ENCODE measurements around the gene HSF5. TPM values are rescaled to one million over a fixed set of nuclear protein-coding genes. Genes with fewer than 3 reads are reported as not detected.

HSF5 gene
- 0.04 and 0.07 TPM in 2 replicates for total RNA-seq

DNA sequence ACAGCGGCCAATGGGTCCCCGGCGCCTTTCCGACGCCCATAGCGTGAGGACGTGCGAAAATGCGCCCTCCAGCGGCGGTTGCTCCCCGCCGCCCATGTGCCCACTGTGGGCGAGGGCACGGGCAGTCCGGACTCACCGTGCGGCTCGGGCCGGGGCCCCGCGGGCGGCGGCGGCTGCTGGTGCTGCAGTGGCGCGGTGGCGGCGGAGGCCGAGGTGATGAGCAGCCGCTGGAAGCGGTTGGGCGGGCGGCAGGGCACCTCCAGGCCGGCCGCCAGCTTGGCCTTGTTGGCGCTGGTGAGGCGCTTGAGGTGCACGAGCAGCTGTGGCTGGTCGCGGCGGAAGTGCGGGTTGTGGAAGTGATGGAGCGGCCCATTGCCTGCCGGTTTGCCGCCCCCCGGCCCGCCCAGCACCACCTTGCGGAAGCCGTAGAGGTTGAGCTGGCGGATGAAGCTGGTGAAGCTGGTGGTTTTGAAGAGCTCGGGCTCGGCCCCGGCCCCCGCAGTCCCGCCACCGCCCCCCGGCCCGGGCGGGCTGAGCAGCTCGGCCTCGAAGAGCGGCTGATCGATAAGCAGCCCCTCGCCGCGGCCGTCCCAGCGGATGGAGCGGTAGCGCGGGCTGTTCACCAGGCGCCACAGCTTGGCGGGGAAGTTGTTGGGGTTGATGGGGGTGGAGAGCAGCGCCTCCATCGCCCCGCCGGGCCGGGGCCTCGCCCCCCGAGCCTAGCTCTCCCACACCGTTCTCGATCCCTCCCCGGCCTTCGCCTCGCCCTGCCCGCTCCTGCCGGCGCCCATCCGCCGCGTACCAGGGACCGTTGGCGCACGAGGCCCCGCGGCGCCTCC is at the start of gene HSF5:
HSF5 (minus strand) TSS at position 820 of the 839 bp plus-strand sequence; CDS start at position 686, 134 bp downstream.
- DNase-seq (ENCODE audit: low read depth, low spot score), result no peak

- no peak for DNase-seq (ENCODE audit: low read depth, low spot score)
These were observed 49.1 kb upstream of the HSF5 start for GRCh38 chr17:58537266-58537665.

GRCh38 chr17:58536542-58536941 is 48.3 kb upstream of the HSF5 start:
- no peak for DNase-seq (ENCODE audit: low read depth, low spot score)

GRCh38 chr17:58535431-58535830 is 47.2 kb upstream of the HSF5 start:
- DNase-seq (ENCODE audit: low read depth, low spot score), result no peak

DNA sequence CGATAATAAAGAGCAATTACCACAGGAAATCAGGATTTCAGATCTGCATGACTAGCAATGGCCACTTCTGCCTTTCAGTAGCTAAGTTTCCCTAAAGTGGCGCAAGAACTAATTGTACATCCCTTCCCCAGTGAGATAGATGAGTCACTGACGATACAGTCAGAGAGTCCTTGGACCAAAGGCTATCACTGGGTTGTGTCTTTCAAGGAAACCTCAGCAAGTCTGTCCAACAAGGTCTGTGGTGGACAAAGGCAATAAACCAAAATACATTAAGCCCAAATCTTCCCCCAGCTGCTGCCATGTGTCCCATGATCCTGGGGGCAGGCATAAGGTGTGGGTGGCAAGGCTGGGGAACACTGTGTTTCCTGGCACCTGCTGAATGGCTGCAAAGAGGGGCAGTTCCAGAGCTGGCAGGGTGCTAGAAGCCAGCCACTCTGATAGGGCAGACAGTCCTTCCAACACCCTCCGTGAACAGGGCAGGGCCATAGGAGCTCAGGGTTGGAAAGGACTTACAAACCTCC is 46.8 kb upstream of the HSF5 start:
- no peak for DNase-seq (ENCODE audit: low read depth, low spot score)

GRCh38 chr17:58534331-58534730 is 46.1 kb upstream of the HSF5 start:
- no peak for DNase-seq (ENCODE audit: low read depth, low spot score)

GRCh38 chr17:58533616-58534188 is 45.5 kb upstream of the HSF5 start:
- DNase-seq (ENCODE audit: low read depth, low spot score), result no peak

DNA sequence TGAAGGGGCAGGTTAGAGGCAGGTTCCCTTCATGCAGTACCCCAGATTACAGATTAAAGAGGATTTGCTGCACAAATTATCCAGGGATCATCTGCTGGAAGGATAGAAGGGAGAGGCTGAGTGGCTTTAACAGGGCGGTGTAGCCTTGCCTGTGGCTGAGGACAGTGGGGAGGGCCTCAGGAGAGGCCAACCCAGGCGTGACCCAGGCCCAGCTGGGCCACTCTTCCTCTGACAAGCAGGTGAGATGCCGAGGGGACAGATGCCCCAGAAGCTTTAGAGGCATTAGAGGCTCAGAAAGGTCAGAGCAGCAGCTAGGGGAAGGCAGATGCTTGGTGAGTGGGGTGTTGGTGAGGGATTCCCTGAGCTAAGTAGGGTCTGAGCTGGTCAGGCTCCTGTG is 44.3 kb upstream of the HSF5 start:
- DNase-seq (ENCODE audit: low read depth, low spot score), result no peak

DNA sequence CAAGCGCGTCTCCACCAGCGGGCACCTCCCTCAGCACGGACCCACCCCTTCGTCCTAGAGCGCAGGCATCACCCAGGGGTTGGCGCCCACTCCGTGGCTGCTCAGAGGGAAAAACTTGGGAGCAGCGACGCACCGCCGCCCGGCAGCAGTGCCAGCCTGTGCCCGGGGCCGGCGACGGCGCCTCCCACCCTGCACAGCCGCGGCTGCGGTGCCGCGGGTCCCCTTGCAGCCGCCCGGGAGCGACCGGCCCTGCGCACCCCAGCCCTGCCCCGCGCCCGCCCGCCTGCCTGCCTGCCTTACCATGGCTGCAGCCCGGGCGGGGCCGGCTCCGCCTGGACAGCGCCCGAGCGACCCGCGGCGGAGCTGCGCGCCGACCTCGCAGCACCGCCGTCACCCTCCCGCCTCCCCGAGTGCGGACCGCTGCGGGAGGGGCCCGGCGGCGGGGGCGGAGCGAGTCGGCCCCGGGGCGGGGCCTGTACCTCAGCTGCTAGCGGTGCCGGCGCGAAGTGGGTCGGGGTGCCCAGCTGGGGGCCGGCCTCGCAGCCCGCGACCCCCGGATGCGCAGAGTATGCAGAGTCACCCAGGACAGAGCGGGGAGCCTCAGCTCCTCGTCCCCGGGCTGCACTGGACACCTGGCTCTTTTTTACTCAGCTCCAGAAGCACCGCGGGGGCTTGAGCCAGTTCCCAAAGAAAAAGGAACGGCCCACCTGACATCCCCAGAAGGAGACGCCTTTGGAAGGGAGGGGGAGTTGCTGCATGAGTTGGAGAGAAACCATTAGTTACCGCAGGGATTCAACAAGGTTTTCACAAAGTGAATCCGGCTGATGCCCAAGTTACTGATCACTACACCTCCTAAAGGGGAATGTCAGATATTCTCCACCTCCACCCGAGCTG is 43.7 kb upstream of the HSF5 start:
- no peak for DNase-seq (ENCODE audit: low read depth, low spot score)

DNA sequence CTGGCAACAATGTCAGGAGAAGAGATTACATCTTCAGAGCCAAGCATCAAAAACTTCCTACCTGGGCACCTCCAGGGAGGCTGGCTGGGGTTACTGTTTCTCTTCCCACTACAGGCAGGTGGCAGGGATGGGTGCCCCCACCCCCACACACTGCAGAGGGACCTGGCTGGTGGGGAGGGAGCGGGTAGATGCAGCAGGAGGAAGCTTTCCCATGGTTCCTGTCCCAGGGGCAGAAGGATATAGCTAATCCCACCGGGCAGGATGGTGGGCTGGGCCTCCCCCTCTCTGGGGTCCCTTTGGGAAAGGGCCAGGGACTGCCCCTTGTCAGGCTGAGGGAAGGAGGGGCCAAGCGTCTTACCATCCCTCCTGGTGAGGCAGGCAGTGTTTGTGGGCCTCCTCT is 42.9 kb upstream of the HSF5 start:
- DNase-seq (ENCODE audit: low read depth, low spot score), result no peak

GRCh38 chr17:58530655-58531054 is 42.4 kb upstream of the HSF5 start:
- DNase-seq (ENCODE audit: low read depth, low spot score), result no peak

- no peak for DNase-seq (ENCODE audit: low read depth, low spot score)
These were observed 41.1 kb upstream of the HSF5 start for GRCh38 chr17:58529275-58529674.

DNA sequence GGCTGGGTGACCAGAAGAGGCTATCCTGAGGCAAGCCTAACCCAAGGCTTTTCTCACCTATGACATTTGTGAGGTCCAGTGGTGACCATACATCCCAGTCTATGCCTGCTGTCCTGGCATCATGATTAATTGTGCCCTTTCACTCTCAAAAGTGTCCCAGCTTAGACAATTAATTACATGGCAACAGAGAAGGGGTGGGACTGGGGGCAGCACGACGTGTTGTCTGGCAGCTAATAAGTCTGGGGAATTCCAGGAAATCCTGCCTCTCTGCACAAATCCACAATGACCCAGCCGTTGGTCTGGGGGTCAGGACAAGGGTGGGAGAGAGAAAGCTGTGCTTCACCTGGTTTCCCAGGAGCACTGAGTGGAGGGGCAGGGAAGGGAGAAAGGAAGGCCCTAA is 40.2 kb upstream of the HSF5 start:
- DNase-seq (ENCODE audit: low read depth, low spot score), result no peak

- peak; percentile 63 for DNase-seq (ENCODE audit: low read depth, low spot score)
These were observed 39.7 kb upstream of the HSF5 start for GRCh38 chr17:58527949-58528348.

DNA sequence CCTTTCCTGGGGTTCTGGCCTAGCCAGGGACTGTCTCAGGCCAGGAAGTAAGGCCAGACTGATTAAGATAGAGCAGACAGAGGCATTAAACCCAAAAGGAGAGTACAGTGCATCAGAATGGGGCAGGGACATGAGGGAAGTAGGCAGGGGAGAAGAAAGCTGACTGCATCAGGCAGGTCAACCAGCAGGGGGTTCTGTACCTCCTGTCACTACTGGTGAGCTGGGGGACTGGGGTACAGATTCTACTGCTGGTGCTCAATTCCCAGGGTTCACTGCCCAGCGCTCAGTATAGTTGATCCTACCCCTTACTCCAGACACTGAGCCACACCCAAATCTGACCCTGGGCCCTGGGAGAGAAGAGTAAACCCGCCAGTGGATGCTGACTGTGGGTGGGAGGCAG is 39.1 kb upstream of the HSF5 start:
- no peak for DNase-seq (ENCODE audit: low read depth, low spot score)

DNA sequence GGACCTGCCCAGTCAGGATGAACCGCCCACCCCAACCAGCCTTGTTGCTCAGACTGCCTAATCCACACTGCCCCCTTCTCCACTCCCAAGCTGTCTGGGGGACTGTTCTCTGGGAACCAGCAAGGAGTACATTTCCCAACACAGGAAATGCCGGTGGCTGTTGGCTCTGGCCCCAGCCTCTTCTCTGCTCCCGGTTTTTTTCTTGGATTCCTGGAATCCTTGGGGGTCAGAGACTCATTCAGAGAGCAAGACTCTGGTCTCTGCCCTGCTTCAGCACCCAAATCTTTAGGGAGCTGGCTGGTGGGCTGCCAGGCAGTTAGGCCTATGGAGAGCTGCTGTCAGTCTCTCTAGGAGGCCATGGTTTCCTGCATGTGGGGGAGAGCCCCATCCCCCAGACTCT is 37.0 kb upstream of the HSF5 start:
- DNase-seq (ENCODE audit: low read depth, low spot score), result peak; percentile 64

DNA sequence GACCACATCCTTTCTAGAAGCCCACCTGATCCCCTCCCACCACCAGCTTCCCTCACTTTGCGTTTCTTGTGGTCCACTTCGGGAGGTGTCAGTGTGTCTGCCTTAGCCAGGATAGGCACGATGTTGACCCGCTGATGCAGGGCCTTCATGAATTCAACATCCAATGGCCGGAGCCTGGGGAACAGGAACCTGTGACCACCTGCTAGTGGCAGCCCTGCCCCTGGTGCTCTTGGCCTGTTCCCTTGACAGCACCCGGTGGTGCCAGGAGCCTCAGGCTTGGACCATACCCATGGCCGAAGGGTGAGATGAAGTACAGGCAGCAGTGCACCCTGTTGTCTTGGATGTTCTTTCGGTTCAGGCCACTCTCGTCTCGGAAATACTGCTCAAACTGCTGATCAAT is 33.5 kb upstream of the HSF5 start:
- no peak for DNase-seq (ENCODE audit: low read depth, low spot score)

GRCh38 chr17:58520843-58521430 is 32.7 kb upstream of the HSF5 start:
- no peak for DNase-seq (ENCODE audit: low read depth, low spot score)

DNA sequence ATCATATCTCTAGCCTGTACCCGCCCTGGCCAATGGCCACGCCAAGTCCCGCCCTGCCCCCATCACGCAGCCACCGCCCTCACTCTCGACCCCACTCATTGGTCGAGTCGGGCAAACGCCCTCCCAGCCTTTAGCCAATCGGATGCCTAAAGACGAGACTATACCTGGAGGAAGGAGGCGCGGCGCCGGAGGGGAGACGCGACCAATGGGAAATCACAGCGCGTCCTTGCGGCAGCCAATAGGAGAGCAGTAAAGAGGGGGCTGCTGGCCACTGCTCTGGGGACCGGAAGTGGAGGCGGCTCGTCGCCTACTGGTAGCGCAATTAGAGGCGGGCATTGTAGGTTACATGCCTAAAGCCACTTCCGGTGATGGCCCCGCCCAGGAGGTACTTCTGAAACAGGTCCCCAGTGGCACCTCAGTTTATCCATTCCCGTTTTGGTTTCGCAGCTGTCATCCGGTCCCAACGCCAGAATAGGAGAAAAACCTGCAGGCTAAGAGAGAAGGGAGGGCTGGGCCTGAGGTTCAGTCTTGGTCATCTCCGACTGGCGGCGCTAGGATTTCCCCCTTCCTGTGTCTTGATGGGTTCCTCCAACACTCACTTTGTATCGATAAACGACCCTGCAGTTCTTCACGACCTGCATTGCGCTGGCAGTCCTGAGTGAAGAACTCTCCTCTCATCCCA is 29.9 kb upstream of the HSF5 start:
- peak; percentile 99 for DNase-seq (ENCODE audit: low read depth, low spot score)

DNA sequence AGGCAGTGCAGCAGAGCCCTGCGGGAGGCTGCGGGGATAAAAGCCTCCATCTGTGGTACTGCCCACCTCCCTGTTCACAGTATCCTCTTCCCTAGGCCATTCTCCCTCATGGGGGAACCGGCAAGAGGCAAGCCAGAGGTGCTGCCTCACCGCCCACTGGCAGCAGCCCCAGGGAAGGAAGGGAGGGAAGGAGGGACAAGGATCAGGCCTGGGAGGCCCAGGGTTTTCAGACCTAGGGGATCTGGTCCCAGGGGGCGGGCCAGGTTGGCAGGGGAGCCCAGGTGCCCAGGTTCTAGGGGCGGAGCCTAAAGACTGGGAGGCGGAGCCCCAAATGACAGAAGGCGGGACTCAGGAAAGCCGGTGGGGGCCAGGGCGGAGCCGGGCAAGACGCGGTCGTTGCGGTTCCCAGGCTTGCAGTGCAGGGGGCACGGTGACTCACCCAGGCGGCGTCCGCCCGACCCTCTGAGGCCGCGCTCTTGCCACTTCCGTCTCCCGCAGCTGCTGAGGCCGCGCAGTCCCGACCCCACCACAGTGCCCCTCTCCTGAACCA is 29.2 kb upstream of the HSF5 start:
- DNase-seq (ENCODE audit: low read depth, low spot score), result no peak

All from pulmonary artery endothelial cell (primary cell).